ENCODE results near the gene COTL1.

The COTL1 gene

GRCh38 chr16:84584678-84585077 lies 33.2 kb downstream of the COTL1 start:
- Histone ChIP-seq H3K4me1 (ENCODE audit: low read length) (no peaks in the 10 kb centered on the region), H3K9me2 (replicated peaks; ENCODE audit: insufficient read depth, low read length) (no peaks in the 10 kb centered on the region), H3K4me3 (ENCODE audit: low read length) (no peak overlapping the region), H4K20me1 (ENCODE audit: insufficient read depth, low read length) (no peaks in the 10 kb centered on the region), H3K79me2 (ENCODE audit: low read length) (no peaks in the 10 kb centered on the region), H3K9me3 (replicated peaks; ENCODE audit: insufficient read depth, low read length) (no peaks in the 10 kb centered on the region), H3K36me3 (replicated peaks; ENCODE audit: insufficient read depth, low read length) (no peaks in the 10 kb centered on the region), H3K9ac (ENCODE audit: low read length) (no peak overlapping the region), H3K27ac (ENCODE audit: low read length) (no peak overlapping the region), H3K27me3 (replicated peaks; ENCODE audit: insufficient read depth, low read length) (no peaks in the 10 kb centered on the region), H2AFZ (ENCODE audit: low read length) (no peak overlapping the region), H3F3A (ENCODE audit: insufficient read depth, low read length) (no peaks in the 10 kb centered on the region), H3K4me2 (ENCODE audit: low read depth, low read length) (no peak overlapping the region)
- TF ChIP-seq EZH2phosphoT487 (IDR thresholded peaks at IDR 0.05; ENCODE audit: low read length): no peak
- no peak for TF ChIP-seq EZH2 (optimal IDR thresholded peaks at IDR 0.05; ENCODE audit: low read depth, low read length)
- TF ChIP-seq CTCF (IDR thresholded peaks at IDR 0.05; ENCODE audit: low read length): no peak
- no peak for DNase-seq

GRCh38 chr16:84583995-84584394 lies 33.9 kb downstream of the COTL1 start:
- Histone ChIP-seq H4K20me1 (ENCODE audit: insufficient read depth, low read length) (no peaks in the 10 kb centered on the region), H3K4me3 (ENCODE audit: low read length) (no peak overlapping the region), H3K79me2 (ENCODE audit: low read length) (no peaks in the 10 kb centered on the region), H3K27me3 (replicated peaks; ENCODE audit: insufficient read depth, low read length) (no peaks in the 10 kb centered on the region), H3K9ac (ENCODE audit: low read length) (no peak overlapping the region), H3F3A (ENCODE audit: insufficient read depth, low read length) (no peaks in the 10 kb centered on the region), H3K27ac (ENCODE audit: low read length) (no peak overlapping the region), H3K36me3 (replicated peaks; ENCODE audit: insufficient read depth, low read length) (no peaks in the 10 kb centered on the region), H3K4me1 (ENCODE audit: low read length) (no peaks in the 10 kb centered on the region), H3K9me2 (replicated peaks; ENCODE audit: insufficient read depth, low read length) (no peaks in the 10 kb centered on the region), H2AFZ (ENCODE audit: low read length) (no peak overlapping the region), H3K4me2 (ENCODE audit: low read depth, low read length) (no peak overlapping the region), H3K9me3 (replicated peaks; ENCODE audit: insufficient read depth, low read length) (no peaks in the 10 kb centered on the region)
- no peak for TF ChIP-seq EZH2 (optimal IDR thresholded peaks at IDR 0.05; ENCODE audit: low read depth, low read length)
- TF ChIP-seq EZH2phosphoT487 (IDR thresholded peaks at IDR 0.05; ENCODE audit: low read length): no peak
- no peak for TF ChIP-seq CTCF (IDR thresholded peaks at IDR 0.05; ENCODE audit: low read length)
- no peak for DNase-seq

GRCh38 chr16:84582958-84583516 lies 34.8 kb downstream of the COTL1 start:
- H3F3A ChIP-seq (ENCODE audit: insufficient read depth, low read length): no peaks in the 10 kb centered on the region
- H4K20me1 ChIP-seq (ENCODE audit: insufficient read depth, low read length): no peaks in the 10 kb centered on the region
- no peaks in the 10 kb centered on the region for H3K79me2 ChIP-seq (ENCODE audit: low read length)
- no peaks in the 10 kb centered on the region for H3K9me3 ChIP-seq (replicated peaks; ENCODE audit: insufficient read depth, low read length)
- H3K9me2 ChIP-seq (replicated peaks; ENCODE audit: insufficient read depth, low read length): no peaks in the 10 kb centered on the region
- no peaks in the 10 kb centered on the region for H3K4me1 ChIP-seq (ENCODE audit: low read length)
- H3K4me2 ChIP-seq (ENCODE audit: low read depth, low read length): no peak overlapping the region
- no peaks in the 10 kb centered on the region for H3K27me3 ChIP-seq (replicated peaks; ENCODE audit: insufficient read depth, low read length)
- no peak overlapping the region for H3K9ac ChIP-seq (ENCODE audit: low read length)
- H3K4me3 ChIP-seq (ENCODE audit: low read length): no peak overlapping the region
- no peak for TF ChIP-seq EZH2 (optimal IDR thresholded peaks at IDR 0.05; ENCODE audit: low read depth, low read length)
- no peaks in the 10 kb centered on the region for H3K36me3 ChIP-seq (replicated peaks; ENCODE audit: insufficient read depth, low read length)
- no peak overlapping the region for H3K27ac ChIP-seq (ENCODE audit: low read length)
- H2AFZ ChIP-seq (ENCODE audit: low read length): no peak overlapping the region
- DNase-seq: no peak

- Histone ChIP-seq H3K9ac (ENCODE audit: low read length) (no peak overlapping the region), H3K9me2 (replicated peaks; ENCODE audit: insufficient read depth, low read length) (no peaks in the 10 kb centered on the region), H3K27ac (ENCODE audit: low read length) (no peak overlapping the region), H2AFZ (ENCODE audit: low read length) (no peak overlapping the region), H3K9me3 (replicated peaks; ENCODE audit: insufficient read depth, low read length) (no peaks in the 10 kb centered on the region), H4K20me1 (ENCODE audit: insufficient read depth, low read length) (no peaks in the 10 kb centered on the region), H3K79me2 (ENCODE audit: low read length) (no peaks in the 10 kb centered on the region), H3K4me1 (ENCODE audit: low read length) (no peaks in the 10 kb centered on the region), H3K4me3 (ENCODE audit: low read length) (no peak overlapping the region), H3F3A (ENCODE audit: insufficient read depth, low read length) (no peaks in the 10 kb centered on the region), H3K4me2 (ENCODE audit: low read depth, low read length) (no peak overlapping the region), H3K27me3 (replicated peaks; ENCODE audit: insufficient read depth, low read length) (no peaks in the 10 kb centered on the region), H3K36me3 (replicated peaks; ENCODE audit: insufficient read depth, low read length) (no peaks in the 10 kb centered on the region)
- TF ChIP-seq EZH2phosphoT487 (IDR thresholded peaks at IDR 0.05; ENCODE audit: low read length): no peak
- TF ChIP-seq CTCF (IDR thresholded peaks at IDR 0.05; ENCODE audit: low read length): no peak
- no peak for TF ChIP-seq EZH2 (optimal IDR thresholded peaks at IDR 0.05; ENCODE audit: low read depth, low read length)
- no peak for DNase-seq
Observed at GRCh38 chr16:84581158-84581557, 36.7 kb downstream of the COTL1 start.
